HG03521 (cell line): ENCODE results near the gene ALKBH8.
A peak's percentile ranks its signal among the peaks of the same experiment; 100 is the strongest.
"Not testable (repeated sequence)": the region's sequence is repeated elsewhere in the genome, so short reads cannot be mapped to it uniquely, and the experiment has no call there.

Experiments
- ATAC-seq: cut with Tn5 transposase; IDR thresholded peaks from one replicate; pipeline ENCODE4 v1.9.1; 2021; ENCODE audit warnings: mild to moderate bottlenecking, moderate library complexity; ENCODE audit not compliant: unreplicated experiment

ALKBH8 gene

DNA sequence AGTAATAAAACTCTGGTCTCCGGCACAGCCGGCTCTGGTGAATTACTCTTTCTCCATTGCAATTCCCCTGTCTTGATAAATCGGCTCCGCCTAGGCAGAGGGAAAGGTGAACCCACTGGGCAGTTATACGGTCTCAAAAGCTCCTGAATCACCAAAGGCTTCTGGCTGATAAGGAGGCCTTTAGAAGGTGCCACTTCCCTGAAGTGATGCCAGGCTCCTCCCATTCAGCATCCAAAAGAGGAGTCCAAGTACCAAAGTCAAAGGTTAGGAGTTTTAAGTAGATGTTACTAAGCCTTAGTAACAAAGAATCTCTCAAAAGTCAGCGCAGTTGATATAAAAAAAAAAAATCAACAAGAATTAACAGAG is 11.8 kb upstream of the ALKBH8 start:
- no peak for ATAC-seq

GRCh38 chr11:107576497-107577345 is 11.2 kb upstream of the ALKBH8 start:
- ATAC-seq, result not testable (repeated sequence)

DNA sequence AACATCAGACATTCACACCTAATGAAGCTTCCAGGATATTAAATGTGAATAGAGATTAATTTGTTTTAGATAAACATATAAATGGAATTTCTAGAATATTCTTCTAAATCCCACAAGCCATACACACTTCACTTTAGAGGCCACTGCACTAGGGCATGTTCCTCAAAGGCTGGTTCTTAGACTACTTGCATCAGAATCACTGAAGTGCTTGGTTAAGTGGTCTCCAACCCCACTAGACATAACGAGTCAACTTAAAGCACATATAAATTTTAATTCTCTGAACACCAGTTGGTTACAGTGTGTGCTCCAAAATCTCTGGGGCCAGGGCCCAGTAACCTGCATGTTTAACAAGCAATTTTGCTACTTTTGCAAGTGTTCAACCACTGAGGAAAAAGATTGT is 7.9 kb upstream of the ALKBH8 start:
- no peak for ATAC-seq

DNA sequence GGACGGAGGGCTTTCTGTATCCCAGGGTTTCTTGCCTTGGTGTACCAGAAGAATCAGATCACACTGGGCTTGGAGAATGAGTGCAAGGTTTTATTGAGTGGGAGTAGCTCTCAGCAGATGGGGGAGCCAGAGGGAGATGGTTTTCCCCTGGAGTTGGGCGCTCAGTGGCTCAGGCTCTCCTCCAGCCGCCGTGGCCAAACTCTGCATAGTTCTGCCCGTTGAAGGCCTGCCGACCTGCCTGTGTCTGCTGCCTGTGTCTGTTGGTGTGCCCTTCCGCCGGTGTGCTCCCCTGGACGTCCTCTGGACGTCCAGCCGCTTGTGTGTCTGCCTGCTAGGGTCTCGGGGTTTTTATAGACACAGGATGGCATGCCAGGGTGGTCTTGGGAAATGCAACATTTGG is 4.5 kb upstream of the ALKBH8 start:
- no peak for ATAC-seq

- no peak for ATAC-seq
These were observed 2.3 kb upstream of the ALKBH8 start for GRCh38 chr11:107567739-107568335.

DNA sequence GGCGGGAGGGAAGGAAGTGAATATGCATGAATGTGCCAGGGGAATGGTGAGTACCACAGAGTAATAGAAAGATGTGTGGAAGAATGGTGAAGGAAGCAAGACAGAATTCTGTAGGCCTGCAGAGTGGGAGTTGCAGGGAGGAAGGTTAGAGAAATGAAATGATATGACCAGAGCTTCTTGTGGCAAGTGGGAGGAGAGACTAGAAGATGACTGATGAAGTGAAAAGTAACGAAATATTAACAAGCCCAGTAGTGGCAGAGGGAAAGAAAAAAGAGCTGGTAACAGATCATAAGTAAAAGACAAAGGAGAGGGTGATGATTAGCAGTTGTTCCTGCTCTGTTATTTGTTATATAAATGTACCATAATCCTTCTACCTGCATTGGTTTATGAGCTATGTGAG is 1.0 kb upstream of the ALKBH8 start:
- no peak for ATAC-seq

- ATAC-seq, result not testable (repeated sequence)
These were observed 493 bp upstream of the ALKBH8 start for GRCh38 chr11:107565955-107566501.

GRCh38 chr11:107564877-107565218 is 687 bp downstream of the ALKBH8 start:
- no peak for ATAC-seq

GRCh38 chr11:107563702-107564101 is 1.8 kb downstream of the ALKBH8 start:
- peak; percentile 27 for ATAC-seq

- ATAC-seq, result no peak
These were observed 2.8 kb downstream of the ALKBH8 start for GRCh38 chr11:107562647-107563208.

DNA sequence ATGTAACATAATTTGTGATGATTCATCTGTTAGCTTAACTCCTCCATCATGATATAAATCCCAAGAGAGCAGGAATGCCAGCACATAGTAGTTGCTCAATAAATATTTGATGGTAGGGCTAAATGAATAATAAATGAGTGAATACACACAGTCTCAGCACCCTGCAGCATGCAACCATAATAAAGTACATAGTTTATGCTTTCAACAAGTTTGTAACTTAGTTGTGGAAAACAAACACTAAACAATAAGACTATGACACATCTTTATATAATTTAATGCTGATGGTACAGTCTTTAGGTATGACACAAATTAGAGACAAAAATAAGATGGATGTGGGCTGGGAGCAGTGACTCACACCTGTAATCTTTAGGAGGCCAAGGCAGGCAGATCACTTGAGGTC is 3.8 kb downstream of the ALKBH8 start:
- ATAC-seq, result no peak

GRCh38 chr11:107550304-107550703 is 15.2 kb downstream of the ALKBH8 start:
- no peak for ATAC-seq

- no peak for ATAC-seq
These were observed 15.6 kb downstream of the ALKBH8 start for GRCh38 chr11:107549954-107550285.

- no peak for ATAC-seq
These were observed 16.1 kb downstream of the ALKBH8 start for GRCh38 chr11:107549253-107549953.

GRCh38 chr11:107547961-107548360 is 17.6 kb downstream of the ALKBH8 start:
- no peak for ATAC-seq

DNA sequence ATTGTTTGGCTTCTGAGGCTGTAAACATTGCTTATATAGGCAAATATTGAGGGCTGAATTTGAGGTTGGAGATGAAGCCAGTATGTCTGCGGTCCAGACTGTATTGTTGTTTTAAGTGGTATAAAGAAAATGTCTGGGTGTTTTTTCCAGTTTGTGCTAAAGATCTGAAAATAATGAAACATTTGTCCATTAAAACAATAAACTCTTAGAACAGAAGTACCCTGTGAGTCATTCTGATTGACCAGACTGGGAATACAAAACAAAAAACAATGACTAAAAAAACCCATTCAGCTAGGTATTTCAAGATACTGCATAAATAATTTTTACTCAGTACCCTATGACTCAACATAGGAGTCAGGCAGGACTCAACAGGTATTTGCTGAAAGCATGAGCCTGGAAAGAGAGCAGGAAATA is 20.4 kb downstream of the ALKBH8 start:
- ATAC-seq, result no peak

GRCh38 chr11:107538821-107539220 is 26.7 kb downstream of the ALKBH8 start:
- no peak for ATAC-seq

- no peak for ATAC-seq
These were observed 27.3 kb downstream of the ALKBH8 start for GRCh38 chr11:107538239-107538638.

GRCh38 chr11:107537155-107537554 is 28.4 kb downstream of the ALKBH8 start:
- ATAC-seq, result not testable (repeated sequence)

DNA sequence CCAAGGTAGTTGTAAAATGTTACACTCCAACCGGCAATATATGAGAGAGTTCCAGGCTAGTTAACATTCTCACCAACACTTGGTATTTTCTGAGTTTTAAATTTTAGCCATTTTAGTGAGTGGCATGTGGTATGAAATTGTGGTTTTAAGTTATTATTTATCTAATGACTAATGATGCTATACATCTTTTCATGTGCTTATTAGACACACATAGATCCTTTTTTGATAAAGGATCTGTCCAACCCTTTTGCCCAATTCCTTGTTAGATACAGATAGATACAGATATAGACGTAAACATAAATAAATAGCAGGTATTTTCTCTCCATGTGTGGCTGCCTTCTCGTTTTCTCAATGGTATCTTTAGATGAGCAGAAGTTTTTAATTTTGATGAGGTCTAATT is 39.3 kb downstream of the ALKBH8 start:
- ATAC-seq, result no peak

DNA sequence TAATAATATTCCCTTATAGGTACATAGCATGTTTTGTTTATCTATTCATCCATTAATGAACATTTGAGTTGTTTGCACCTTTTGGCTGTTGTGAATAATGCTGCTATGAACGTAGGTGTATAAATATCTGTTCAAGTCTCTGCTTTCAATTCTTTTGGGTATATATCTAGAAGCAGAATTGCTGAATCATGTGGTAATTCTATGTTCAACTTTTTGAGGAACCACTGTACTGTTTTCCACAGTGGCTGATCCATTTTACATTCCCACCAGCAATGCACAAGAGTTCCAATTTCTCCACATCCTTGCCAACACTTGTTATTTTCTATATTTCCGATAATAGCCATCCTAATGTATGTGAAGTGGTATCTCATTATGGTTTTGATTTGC is 56.7 kb downstream of the ALKBH8 start:
- ATAC-seq, result no peak
